Endothelial cell of umbilical vein (primary cell): ENCODE data around the gene AEBP1.

Experiments
- CTCF ChIP-seq, 2 donors: IDR thresholded peaks; 1 replicate in 1 of 2; 2 replicates in 1 of 2; pipeline ENCODE4 v1.5.1; 2011; ENCODE audit warnings: low read length in 2 of 2, mild to moderate bottlenecking in 2 of 2, moderate library complexity in 2 of 2, control low read depth in 1 of 2, inconsistent platforms in 1 of 2, low read depth in 1 of 2; ENCODE audit not compliant: insufficient read depth in 1 of 2; ENCODE audit errors: extremely low read depth in 1 of 2
- EZH2 ChIP-seq: IDR thresholded peaks from 2 replicates; pipeline ENCODE4 v1.6.1; 2012; ENCODE audit warnings: borderline replicate concordance, low read depth, mild to moderate bottlenecking, moderate library complexity, low read length, inconsistent platforms; ENCODE audit not compliant: severe bottlenecking
- FOS ChIP-seq: IDR thresholded peaks from 2 replicates; pipeline ENCODE4 v1.6.1; 2011; ENCODE audit warnings: mild to moderate bottlenecking, low read length, moderate library complexity, borderline replicate concordance; ENCODE audit not compliant: insufficient read depth
- GATA2 ChIP-seq: IDR thresholded peaks from 2 replicates; pipeline ENCODE4 v1.7.0; 2011; ENCODE audit warnings: low read depth, mild to moderate bottlenecking, moderate library complexity, mixed read lengths, low read length; ENCODE audit not compliant: insufficient read length, insufficient read depth
- JUN ChIP-seq: IDR thresholded peaks from 2 replicates; pipeline ENCODE4 v1.6.1; 2011; ENCODE audit warnings: borderline replicate concordance, low read depth; ENCODE audit not compliant: insufficient read length, insufficient read depth
- MAX ChIP-seq: IDR thresholded peaks from 2 replicates; pipeline ENCODE4 v1.6.1; 2011; ENCODE audit not compliant: insufficient read depth, insufficient read length
- MYC ChIP-seq: IDR thresholded peaks from one replicate; pipeline ENCODE4 v1.6.1; 2011; ENCODE audit warnings: mild to moderate bottlenecking, low read depth, low read length
- POLR2A ChIP-seq: IDR thresholded peaks from 2 replicates; pipeline ENCODE4 v1.6.1; 2012; ENCODE audit warnings: low read depth, mild to moderate bottlenecking, control low read depth, low read length
- POLR2AphosphoS5 ChIP-seq: IDR thresholded peaks from 2 replicates; pipeline ENCODE4 v1.6.1; 2012; ENCODE audit warnings: low read depth, mild to moderate bottlenecking, control low read depth, low read length, moderate library complexity; ENCODE audit not compliant: insufficient read depth

- no peak for TF ChIP-seq CTCF (IDR thresholded peaks at IDR 0.05; ENCODE audit: extremely low read depth in 1 of 2, insufficient read depth in 1 of 2, low read depth in 1 of 2, low read length in 2 of 2)
- TF ChIP-seq JUN: no peak
- TF ChIP-seq POLR2AphosphoS5: no peak
- TF ChIP-seq FOS: no peak
- no peak for TF ChIP-seq POLR2A
- no peak for TF ChIP-seq EZH2
- no peak for TF ChIP-seq MAX
- no peak for TF ChIP-seq GATA2
- TF ChIP-seq MYC: no peak
These were observed 1.7 kb downstream of the AEBP1 start for GRCh38 chr7:44105832-44106231.
